Liver (tissue), 9 donors: ENCODE data around the gene KCTD19. TPM values are rescaled to one million over a fixed set of nuclear protein-coding genes. Genes with fewer than 3 reads are reported as not detected.

Experiments
- DNase-seq: peaks from one replicate; pipeline ENCODE4 v3.0.0-alpha.2; 2017; ENCODE audit warnings: low spot score
- H3K27ac ChIP-seq, 2 donors: one replicate each; pipeline ENCODE4 v1.7.0; 2013; ENCODE audit warnings: inconsistent platforms in 2 of 2, low read length in 2 of 2, control low read depth in 1 of 2, low read depth in 1 of 2, mild to moderate bottlenecking in 1 of 2
- H3K27me3 ChIP-seq, 4 donors: one replicate each; pipeline versions ENCODE4 v1.6.1 to v1.7.0; 2013; ENCODE audit warnings: low read length in 3 of 4, inconsistent platforms in 1 of 4, mild to moderate bottlenecking in 1 of 4, moderate library complexity in 1 of 4; ENCODE audit not compliant: control insufficient read depth in 4 of 4, insufficient read depth in 4 of 4
- H3K36me3 ChIP-seq, 4 donors: one replicate each; pipeline versions ENCODE4 v1.6.1 to v1.7.0; 2013; ENCODE audit warnings: low read length in 3 of 4, mild to moderate bottlenecking in 3 of 4, low read depth in 1 of 4, moderate library complexity in 1 of 4; ENCODE audit not compliant: control insufficient read depth in 4 of 4, insufficient read depth in 3 of 4
- H3K4me1 ChIP-seq, 4 donors: one replicate each; pipeline versions ENCODE4 v1.6.1 to v1.7.0; 2013; ENCODE audit warnings: low read length in 3 of 4, mild to moderate bottlenecking in 3 of 4, moderate library complexity in 1 of 4; ENCODE audit not compliant: control insufficient read depth in 4 of 4, insufficient read depth in 4 of 4
- H3K4me3 ChIP-seq, 3 donors: one replicate each; pipeline versions ENCODE4 v1.6.1 to v1.7.0; 2013; ENCODE audit warnings: low read length in 3 of 3, control low read depth in 1 of 3, low read depth in 1 of 3, mild to moderate bottlenecking in 1 of 3
- H3K9ac ChIP-seq, 2 donors: one replicate each; pipeline ENCODE4 v1.7.0; 2013; ENCODE audit warnings: low read length in 2 of 2, mild to moderate bottlenecking in 2 of 2, moderate library complexity in 2 of 2, control low read depth in 1 of 2, low read depth in 1 of 2
- H3K9me3 ChIP-seq, 4 donors: one replicate each; pipeline versions ENCODE4 v1.6.1 to v1.7.0; 2013; ENCODE audit warnings: low read length in 3 of 4; ENCODE audit not compliant: control insufficient read depth in 4 of 4
- EGR1 ChIP-seq, 2 donors: IDR thresholded peaks; 2 replicates each; pipeline ENCODE4 v1.6.1; 2016 to 2018; ENCODE audit warnings: antibody characterized with exemption in 2 of 2, low read depth in 2 of 2
- FOXA1 ChIP-seq: IDR thresholded peaks from 2 replicates; pipeline ENCODE4 v1.6.1; 2016; ENCODE audit warnings: antibody characterized with exemption
- FOXA2 ChIP-seq: IDR thresholded peaks from 2 replicates; pipeline ENCODE4 v1.6.1; 2016; ENCODE audit warnings: antibody characterized with exemption
- GABPA ChIP-seq, 2 donors: IDR thresholded peaks in 1 of 2; conservative IDR thresholded peaks in 1 of 2; 2 replicates each; pipeline ENCODE4 v1.6.1; 2016; ENCODE audit warnings: antibody characterized with exemption in 2 of 2, mild to moderate bottlenecking in 1 of 2, moderate library complexity in 1 of 2
- HNF4A ChIP-seq, 2 donors: conservative IDR thresholded peaks; 2 replicates each; pipeline ENCODE4 v1.6.1; 2016; ENCODE audit warnings: antibody characterized with exemption in 2 of 2, mild to moderate bottlenecking in 2 of 2
- HNF4G ChIP-seq: IDR thresholded peaks from 2 replicates; pipeline ENCODE4 v1.6.1; 2016; ENCODE audit warnings: antibody characterized with exemption
- JUND ChIP-seq, 2 donors: IDR thresholded peaks; 2 replicates each; pipeline ENCODE4 v1.6.1; 2016; ENCODE audit warnings: antibody characterized with exemption in 2 of 2
- NR2F2 ChIP-seq: IDR thresholded peaks from 2 replicates; pipeline ENCODE4 v1.6.1; 2016; ENCODE audit warnings: antibody characterized with exemption
- RAD21 ChIP-seq, 2 donors: IDR thresholded peaks; 2 replicates each; pipeline ENCODE4 v1.6.1; 2016; ENCODE audit warnings: antibody characterized with exemption in 2 of 2, mild to moderate bottlenecking in 2 of 2
- RXRA ChIP-seq, 2 donors: IDR thresholded peaks; 2 replicates each; pipeline ENCODE4 v1.6.1; 2017 to 2018; ENCODE audit warnings: antibody characterized with exemption in 2 of 2, mild to moderate bottlenecking in 1 of 2
- SP1 ChIP-seq: IDR thresholded peaks from 2 replicates; pipeline ENCODE4 v1.6.1; 2018; ENCODE audit warnings: antibody characterized with exemption, mild to moderate bottlenecking
- TAF1 ChIP-seq: conservative IDR thresholded peaks from 2 replicates; pipeline ENCODE4 v1.6.1; 2016; ENCODE audit warnings: antibody characterized with exemption, mild to moderate bottlenecking
- YY1 ChIP-seq: IDR thresholded peaks from 2 replicates; pipeline ENCODE4 v1.6.1; 2016; ENCODE audit warnings: antibody characterized with exemption, mild to moderate bottlenecking
- WGBS: extraction: QIAGEN DNeasy Blood & Tissue Kit; methylation state at CpG from one replicate; pipeline ENCODE4 v1.1.7; 2013; 5-methylcytosine and 5-hydroxymethylcytosine counted together
- polyA plus RNA-seq, 2 donors: library from polyadenylated mRNA; stranded (reverse) in 1 of 2; unstranded in 1 of 2; fragments of 200-250 nt in 1 of 2; fragments of >200 nt in 1 of 2; fragmentation: Nextera tagmentation in 1 of 2; extraction: Ambion mirVana in 1 of 2; gene quantifications; one replicate each; pipeline versions ENCODE4 v1.2.1 to v1.2.3, GENCODE V29; 2013 to 2015
- total RNA-seq, 2 donors: library from RNA; depleted of rRNA; stranded (reverse); fragments of >200 nt; gene quantifications; one replicate each; pipeline ENCODE4 v1.2.3, GENCODE V29; 2014
- TF ChIP-seq, protein P1 (sequence below): IDR thresholded peaks from 2 replicates; pipeline ENCODE4 v1.6.1; 2016; ENCODE audit warnings: antibody characterized with exemption, mild to moderate bottlenecking
- TF ChIP-seq, protein P2 (sequence below): fragments of 150-350 bp; IDR thresholded peaks from 2 replicates; pipeline ENCODE4 v1.5.1; 2017; ENCODE audit warnings: improper control_type of control experiment, low read depth, low read length; ENCODE audit not compliant: missing input control
- TF ChIP-seq, protein P3 (sequence below): IDR thresholded peaks from 2 replicates; pipeline ENCODE4 v1.6.1; 2016; ENCODE audit warnings: antibody characterized with exemption
- TF ChIP-seq, protein P4 (sequence below): IDR thresholded peaks from 2 replicates; pipeline ENCODE4 v1.6.1; 2016; ENCODE audit warnings: antibody characterized with exemption
- TF ChIP-seq, protein P5 (sequence below): IDR thresholded peaks from 2 replicates; pipeline ENCODE4 v1.6.1; 2016; ENCODE audit warnings: antibody characterized with exemption
- donor health status: healthy.
- donor health status: healthy.
- donor health status: healthy.
- donor health status: healthy.
- donor health status: healthy.

The KCTD19 gene
- total and polyA plus RNA-seq, 4 donors, result 0.28 TPM; not detected in 3

DNA sequence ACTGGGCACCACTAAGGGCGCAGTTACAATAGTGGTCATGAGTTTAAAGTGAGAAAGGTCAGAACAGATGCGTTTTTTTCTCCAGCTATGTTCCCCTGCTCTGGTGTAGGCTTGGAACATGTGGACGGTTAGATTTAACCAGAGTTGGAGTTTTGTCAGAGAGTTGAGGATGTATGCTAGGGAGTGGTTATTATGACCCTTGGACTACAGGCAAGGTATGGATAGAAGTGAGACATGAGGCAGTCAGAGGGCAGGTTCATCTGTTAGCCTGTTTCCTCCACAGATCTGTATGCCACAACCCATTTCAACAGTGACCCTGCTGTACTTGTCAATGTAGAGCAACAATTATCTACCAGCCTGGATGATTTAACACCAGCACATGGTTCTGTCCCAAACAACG lies 44.1 kb upstream of the KCTD19 start:
- Histone ChIP-seq H3K4me3 (no peak overlapping the region), H3K9ac (no peak overlapping the region), H3K27ac (no peak overlapping the region), H3K36me3 (no peaks in the 10 kb centered on the region), H3K4me1 (no peaks in the 10 kb centered on the region), H3K9me3 (no peaks in the 10 kb centered on the region), H3K27me3 (no peaks in the 10 kb centered on the region)
- 81% methylated on average over 4 of the region's 4 CpGs for WGBS
- TF ChIP-seq HNF4G, result no peak
- TF ChIP-seq, protein P1, sequence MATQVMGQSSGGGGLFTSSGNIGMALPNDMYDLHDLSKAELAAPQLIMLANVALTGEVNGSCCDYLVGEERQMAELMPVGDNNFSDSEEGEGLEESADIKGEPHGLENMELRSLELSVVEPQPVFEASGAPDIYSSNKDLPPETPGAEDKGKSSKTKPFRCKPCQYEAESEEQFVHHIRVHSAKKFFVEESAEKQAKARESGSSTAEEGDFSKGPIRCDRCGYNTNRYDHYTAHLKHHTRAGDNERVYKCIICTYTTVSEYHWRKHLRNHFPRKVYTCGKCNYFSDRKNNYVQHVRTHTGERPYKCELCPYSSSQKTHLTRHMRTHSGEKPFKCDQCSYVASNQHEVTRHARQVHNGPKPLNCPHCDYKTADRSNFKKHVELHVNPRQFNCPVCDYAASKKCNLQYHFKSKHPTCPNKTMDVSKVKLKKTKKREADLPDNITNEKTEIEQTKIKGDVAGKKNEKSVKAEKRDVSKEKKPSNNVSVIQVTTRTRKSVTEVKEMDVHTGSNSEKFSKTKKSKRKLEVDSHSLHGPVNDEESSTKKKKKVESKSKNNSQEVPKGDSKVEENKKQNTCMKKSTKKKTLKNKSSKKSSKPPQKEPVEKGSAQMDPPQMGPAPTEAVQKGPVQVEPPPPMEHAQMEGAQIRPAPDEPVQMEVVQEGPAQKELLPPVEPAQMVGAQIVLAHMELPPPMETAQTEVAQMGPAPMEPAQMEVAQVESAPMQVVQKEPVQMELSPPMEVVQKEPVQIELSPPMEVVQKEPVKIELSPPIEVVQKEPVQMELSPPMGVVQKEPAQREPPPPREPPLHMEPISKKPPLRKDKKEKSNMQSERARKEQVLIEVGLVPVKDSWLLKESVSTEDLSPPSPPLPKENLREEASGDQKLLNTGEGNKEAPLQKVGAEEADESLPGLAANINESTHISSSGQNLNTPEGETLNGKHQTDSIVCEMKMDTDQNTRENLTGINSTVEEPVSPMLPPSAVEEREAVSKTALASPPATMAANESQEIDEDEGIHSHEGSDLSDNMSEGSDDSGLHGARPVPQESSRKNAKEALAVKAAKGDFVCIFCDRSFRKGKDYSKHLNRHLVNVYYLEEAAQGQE, result no peak
- TF ChIP-seq, protein P2, sequence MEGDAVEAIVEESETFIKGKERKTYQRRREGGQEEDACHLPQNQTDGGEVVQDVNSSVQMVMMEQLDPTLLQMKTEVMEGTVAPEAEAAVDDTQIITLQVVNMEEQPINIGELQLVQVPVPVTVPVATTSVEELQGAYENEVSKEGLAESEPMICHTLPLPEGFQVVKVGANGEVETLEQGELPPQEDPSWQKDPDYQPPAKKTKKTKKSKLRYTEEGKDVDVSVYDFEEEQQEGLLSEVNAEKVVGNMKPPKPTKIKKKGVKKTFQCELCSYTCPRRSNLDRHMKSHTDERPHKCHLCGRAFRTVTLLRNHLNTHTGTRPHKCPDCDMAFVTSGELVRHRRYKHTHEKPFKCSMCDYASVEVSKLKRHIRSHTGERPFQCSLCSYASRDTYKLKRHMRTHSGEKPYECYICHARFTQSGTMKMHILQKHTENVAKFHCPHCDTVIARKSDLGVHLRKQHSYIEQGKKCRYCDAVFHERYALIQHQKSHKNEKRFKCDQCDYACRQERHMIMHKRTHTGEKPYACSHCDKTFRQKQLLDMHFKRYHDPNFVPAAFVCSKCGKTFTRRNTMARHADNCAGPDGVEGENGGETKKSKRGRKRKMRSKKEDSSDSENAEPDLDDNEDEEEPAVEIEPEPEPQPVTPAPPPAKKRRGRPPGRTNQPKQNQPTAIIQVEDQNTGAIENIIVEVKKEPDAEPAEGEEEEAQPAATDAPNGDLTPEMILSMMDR, result no peak
- TF ChIP-seq NR2F2, result no peak
- no peak for TF ChIP-seq FOXA2
- TF ChIP-seq HNF4A (conservative IDR thresholded peaks at IDR 0.05), result no peak
- TF ChIP-seq, protein P3, sequence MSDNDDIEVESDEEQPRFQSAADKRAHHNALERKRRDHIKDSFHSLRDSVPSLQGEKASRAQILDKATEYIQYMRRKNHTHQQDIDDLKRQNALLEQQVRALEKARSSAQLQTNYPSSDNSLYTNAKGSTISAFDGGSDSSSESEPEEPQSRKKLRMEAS, result no peak
- TF ChIP-seq TAF1, result no peak
- TF ChIP-seq, protein P4, sequence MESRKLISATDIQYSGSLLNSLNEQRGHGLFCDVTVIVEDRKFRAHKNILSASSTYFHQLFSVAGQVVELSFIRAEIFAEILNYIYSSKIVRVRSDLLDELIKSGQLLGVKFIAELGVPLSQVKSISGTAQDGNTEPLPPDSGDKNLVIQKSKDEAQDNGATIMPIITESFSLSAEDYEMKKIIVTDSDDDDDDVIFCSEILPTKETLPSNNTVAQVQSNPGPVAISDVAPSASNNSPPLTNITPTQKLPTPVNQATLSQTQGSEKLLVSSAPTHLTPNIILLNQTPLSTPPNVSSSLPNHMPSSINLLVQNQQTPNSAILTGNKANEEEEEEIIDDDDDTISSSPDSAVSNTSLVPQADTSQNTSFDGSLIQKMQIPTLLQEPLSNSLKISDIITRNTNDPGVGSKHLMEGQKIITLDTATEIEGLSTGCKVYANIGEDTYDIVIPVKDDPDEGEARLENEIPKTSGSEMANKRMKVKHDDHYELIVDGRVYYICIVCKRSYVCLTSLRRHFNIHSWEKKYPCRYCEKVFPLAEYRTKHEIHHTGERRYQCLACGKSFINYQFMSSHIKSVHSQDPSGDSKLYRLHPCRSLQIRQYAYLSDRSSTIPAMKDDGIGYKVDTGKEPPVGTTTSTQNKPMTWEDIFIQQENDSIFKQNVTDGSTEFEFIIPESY, result no peak
- no peak for TF ChIP-seq EGR1 (IDR thresholded peaks at IDR 0.05; ENCODE audit: low read depth in 2 of 2)
- TF ChIP-seq, protein P5, sequence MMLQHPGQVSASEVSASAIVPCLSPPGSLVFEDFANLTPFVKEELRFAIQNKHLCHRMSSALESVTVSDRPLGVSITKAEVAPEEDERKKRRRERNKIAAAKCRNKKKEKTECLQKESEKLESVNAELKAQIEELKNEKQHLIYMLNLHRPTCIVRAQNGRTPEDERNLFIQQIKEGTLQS, result no peak
- TF ChIP-seq RAD21 (IDR thresholded peaks at IDR 0.05), result no peak
- no peak for TF ChIP-seq RXRA (IDR thresholded peaks at IDR 0.05)
- no peak for TF ChIP-seq FOXA1
- TF ChIP-seq SP1, result no peak
- DNase-seq, result no peak

DNA sequence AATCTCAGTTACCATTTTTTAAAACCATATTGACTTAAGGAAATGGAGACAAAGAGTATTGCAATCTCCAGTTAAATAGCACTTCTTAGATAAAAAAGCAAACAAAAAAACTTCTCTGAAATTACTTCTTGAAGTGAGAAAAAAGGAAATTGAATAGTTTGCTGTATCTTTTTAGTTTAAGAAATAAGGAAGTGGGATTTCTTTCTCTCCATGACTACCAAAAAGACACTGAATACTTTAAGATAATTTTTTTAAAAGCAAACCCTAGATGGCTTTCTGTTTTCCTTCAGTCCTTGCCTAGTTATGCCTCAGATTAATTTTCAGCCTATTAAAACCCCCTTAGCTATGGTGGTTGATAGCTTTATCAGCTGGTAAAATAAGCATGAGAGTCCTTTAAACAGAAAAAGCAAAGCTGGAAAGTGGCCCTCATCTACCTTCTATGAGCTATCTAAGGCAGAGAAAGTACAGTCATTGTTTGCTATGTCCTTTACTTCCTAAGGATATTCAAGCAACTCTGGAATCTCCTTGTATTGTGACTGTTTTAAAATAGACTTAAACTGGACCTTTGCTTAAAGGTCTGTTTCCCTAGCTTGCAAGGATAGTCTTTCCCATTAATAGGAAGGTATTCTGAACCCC lies 38.2 kb upstream of the KCTD19 start:
- no peaks in the 10 kb centered on the region for H3K36me3 ChIP-seq
- H3K27ac ChIP-seq, result no peak overlapping the region
- H3K9me3 ChIP-seq, result no peaks in the 10 kb centered on the region
- no peak for DNase-seq
- H3K27me3 ChIP-seq, result no peaks in the 10 kb centered on the region
- H3K4me1 ChIP-seq, result peaks cover 0 to 2% (median 0%) of the 10 kb centered on the region in 4 donors
- H3K4me3 ChIP-seq, result no peak overlapping the region
- no peak overlapping the region for H3K9ac ChIP-seq
- TF ChIP-seq TAF1 (no peak), SP1 (no peak), RAD21 (IDR thresholded peaks at IDR 0.05) (no peak), FOXA2 (no peak), JUND (IDR thresholded peaks at IDR 0.05) (no peak), GABPA (IDR thresholded peaks at IDR 0.05 in 1 of 2, conservative IDR thresholded peaks at IDR 0.05 in 1 of 2) (no peak), FOXA1 (no peak), HNF4G (no peak), YY1 (no peak), HNF4A (conservative IDR thresholded peaks at IDR 0.05) (no peak), NR2F2 (no peak)
- TF ChIP-seq, protein P5, result no peak
- TF ChIP-seq, protein P4, result no peak
- TF ChIP-seq, protein P3, result no peak
